Placental pericyte (primary cell): Measurements from ENCODE around the gene PLCD3. TPM values are rescaled to one million over a fixed set of nuclear protein-coding genes. Genes with fewer than 3 reads are reported as not detected.

ENCODE experiments used
- small RNA-seq: library from RNA; depleted of rRNA; stranded (forward); fragments of <200 nt; gene quantifications from one replicate; pipeline ENCODE3, GENCODE V24; 2012; ENCODE audit warnings: low replicate concordance
- total RNA-seq: library from RNA; depleted of rRNA; stranded (reverse); fragments of >200 nt; gene quantifications from 2 replicates; pipeline ENCODE4 v1.2.3, GENCODE V29; 2012

Gene PLCD3, protein sequence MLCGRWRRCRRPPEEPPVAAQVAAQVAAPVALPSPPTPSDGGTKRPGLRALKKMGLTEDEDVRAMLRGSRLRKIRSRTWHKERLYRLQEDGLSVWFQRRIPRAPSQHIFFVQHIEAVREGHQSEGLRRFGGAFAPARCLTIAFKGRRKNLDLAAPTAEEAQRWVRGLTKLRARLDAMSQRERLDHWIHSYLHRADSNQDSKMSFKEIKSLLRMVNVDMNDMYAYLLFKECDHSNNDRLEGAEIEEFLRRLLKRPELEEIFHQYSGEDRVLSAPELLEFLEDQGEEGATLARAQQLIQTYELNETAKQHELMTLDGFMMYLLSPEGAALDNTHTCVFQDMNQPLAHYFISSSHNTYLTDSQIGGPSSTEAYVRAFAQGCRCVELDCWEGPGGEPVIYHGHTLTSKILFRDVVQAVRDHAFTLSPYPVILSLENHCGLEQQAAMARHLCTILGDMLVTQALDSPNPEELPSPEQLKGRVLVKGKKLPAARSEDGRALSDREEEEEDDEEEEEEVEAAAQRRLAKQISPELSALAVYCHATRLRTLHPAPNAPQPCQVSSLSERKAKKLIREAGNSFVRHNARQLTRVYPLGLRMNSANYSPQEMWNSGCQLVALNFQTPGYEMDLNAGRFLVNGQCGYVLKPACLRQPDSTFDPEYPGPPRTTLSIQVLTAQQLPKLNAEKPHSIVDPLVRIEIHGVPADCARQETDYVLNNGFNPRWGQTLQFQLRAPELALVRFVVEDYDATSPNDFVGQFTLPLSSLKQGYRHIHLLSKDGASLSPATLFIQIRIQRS
- 47.0 and 114 TPM in 2 replicates for total RNA-seq

DNA sequence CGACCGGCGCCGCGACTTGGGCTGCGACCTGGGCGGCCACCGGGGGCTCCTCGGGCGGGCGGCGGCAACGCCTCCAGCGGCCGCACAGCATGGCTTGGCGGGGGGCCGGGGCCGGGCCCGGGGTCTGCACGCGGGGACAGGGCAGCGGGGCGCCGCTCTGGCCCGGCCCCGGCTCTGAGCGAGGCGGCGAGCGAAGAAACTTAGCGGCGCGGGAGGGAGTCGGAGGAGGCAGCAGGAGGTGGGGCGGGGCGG is at the start of gene PLCD3:
Gene PLCD3, minus strand, starts transcription at position 196 of the 252 bp plus-strand sequence. Its CDS starts 105 bp downstream, at position 91.

GRCh38 chr17:45161288-45162024 is 29.1 kb upstream of the PLCD3 start, which contains the start of gene HEXIM2:
Gene HEXIM2 (plus strand): TSS chr17:45161875. CDS start chr17:45162794, 919 bp downstream.

DNA sequence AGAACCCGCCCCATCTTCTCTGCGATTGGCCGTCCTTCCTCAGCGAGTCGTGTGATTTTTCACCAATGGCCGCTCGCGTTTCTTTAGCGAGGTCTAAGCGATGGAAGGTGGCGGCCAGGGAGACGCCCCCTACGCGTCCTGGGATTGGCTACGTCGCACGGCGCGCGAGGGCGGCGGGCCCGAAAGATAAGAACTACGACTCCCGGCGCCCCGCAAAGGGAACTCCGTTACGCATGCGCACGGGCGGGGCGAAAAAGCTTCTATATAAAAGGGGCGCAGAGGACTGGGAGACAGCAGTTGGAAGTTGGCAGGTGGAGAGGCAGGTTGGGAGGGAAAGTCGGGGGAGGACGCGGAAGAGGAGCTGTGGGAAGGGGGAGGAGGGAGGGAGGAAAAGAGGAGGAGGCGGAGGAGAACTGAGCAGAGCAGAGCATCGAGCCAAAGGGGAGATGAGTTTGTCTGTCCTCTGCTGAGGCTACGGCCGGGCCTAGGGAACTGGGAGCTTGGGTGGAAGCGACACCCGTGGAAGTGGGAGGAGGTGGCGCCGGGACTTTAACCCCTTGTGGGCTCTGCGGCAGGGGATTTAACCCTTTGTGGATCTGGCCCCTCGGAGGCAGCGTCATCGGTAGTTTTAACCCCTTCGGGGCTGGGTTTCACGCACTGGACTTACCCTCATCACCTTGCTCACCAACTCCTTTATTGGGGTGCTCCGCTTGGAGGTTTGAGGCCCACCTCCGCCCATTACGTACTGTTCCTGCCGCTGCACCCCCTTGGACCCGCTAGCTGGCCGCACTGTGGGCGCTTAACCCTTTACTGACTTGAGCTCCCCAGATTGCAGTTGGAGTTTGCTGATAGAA is 16.1 kb upstream of the PLCD3 start, which contains the start of gene HEXIM1:
Gene HEXIM1, plus strand, starts transcription at position 293 of the 854 bp plus-strand sequence. CDS start 716 bp downstream, outside the sequence.

DNA sequence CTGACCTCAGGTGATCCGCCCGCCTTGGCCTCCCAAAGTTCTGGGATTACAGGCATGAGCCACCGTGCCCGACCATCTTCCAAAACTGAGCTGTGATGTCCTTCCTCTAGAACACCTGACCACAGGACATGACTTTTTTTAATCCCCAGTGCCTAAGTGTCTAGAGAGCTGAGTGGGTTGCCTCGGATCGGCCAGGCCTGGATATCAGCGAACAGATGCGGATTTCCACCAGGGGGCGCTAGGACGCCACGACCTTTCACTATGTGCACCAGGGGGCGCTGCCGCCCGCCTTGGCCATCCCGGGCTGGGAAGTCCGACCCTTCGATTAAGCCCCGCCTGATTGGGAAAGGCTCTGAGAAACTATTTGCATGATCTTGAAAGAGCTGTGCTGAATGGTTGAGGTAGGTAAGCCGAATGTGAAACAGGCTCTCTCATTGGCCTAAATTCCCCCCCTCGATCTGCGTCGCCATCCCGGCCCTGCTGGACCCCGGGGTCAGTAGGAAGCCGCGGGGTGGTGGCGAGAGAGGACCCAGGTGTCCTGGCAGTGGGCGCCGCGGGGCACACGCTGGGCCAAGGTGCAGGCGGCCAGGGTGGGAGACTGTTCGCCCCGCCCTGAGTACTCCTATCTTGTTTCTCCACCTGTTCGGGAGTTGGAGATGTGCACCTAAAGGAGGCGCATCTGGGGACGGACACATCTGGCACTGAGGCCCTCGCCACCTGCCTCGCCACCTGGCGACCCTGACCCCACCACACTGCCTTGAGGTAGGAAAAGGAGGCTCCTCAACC is 3.1 kb upstream of the PLCD3 start, which contains the start of gene ACBD4:
Gene ACBD4, plus strand, starts transcription at position 496 of the 786 bp plus-strand sequence. CDS start 458 bp downstream, outside the sequence.

DNA sequence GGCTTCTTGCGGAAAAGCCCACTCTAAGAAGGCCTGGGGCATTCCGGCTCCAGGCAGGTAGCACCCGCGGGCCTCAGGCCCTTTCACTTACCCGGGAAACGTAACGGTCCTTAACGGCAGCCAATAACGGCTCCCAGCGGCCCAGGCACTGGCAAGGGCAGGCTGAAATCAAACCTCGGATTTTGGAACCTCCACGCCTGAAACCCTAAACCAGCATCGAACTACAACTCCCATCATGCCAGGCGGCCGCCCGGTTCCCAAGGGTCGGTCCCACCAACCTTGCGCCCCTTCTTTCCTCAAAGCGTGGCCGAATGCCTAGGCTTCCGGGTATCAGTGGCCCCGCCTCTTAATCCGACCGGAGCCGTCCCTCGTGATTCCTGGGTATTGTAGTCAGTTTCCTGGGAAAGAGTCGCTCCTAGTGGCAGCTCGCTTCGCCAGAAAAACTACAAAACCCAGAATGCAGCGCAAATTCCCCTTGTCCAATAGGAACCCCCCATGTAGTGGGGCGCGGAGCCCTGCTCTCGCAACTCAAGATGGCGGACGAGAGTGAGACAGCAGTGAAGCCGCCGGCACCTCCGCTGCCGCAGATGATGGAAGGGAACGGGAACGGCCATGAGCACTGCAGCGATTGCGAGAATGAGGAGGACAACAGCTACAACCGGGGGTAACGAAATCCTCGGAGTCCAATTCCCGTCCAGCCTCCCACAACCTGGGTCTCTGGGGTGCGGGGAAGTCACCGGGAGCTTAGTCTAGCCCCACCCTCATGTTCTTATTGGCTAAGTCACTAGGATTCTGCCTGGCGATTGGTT is 71.3 kb downstream of the PLCD3 start, which contains the start of gene NMT1:
Gene NMT1, plus strand, starts transcription at position 521 of the 809 bp plus-strand sequence. Its CDS starts 13 bp downstream, at position 534.

Small RNA genes lying within 50 kb of the gene (small RNA-seq; reads per million reads assigned to genes)
- gene MIR6784, result not detected
- gene RF00019, result not detected

Other genes starting within 250 kb of the PLCD3 start
- gene EFTUD2, start 233.1 kb downstream of the PLCD3 start, total RNA-seq, result 135 and 147 TPM in 2 replicates
- 0.57 and 1.1 TPM in 2 replicates for gene GFAP, start 217.0 kb downstream of the PLCD3 start, total RNA-seq
- gene KIF18B, start 184.7 kb downstream of the PLCD3 start, total RNA-seq, result 1.3 and 19.8 TPM in 2 replicates
- gene C1QL1, start 164.2 kb downstream of the PLCD3 start, total RNA-seq, result 0.29 TPM in 1 of 2 replicates, not detected in the other
- gene DCAKD, start 80.9 kb downstream of the PLCD3 start, total RNA-seq, result 43.8 and 60.7 TPM in 2 replicates
- gene NMT1, start 71.2 kb downstream of the PLCD3 start, total RNA-seq, result 96.7 and 154 TPM in 2 replicates
- gene ACBD4, start 3.2 kb upstream of the PLCD3 start, total RNA-seq, result 2.9 and 7.4 TPM in 2 replicates
- gene HEXIM1, start 16.0 kb upstream of the PLCD3 start, total RNA-seq, result 12.2 and 13.1 TPM in 2 replicates
- gene HEXIM2, start 29.4 kb upstream of the PLCD3 start, total RNA-seq, result 4.2 and 9.8 TPM in 2 replicates
- gene FMNL1, start 89.4 kb upstream of the PLCD3 start, total RNA-seq, result 15.6 and 45.3 TPM in 2 replicates
- not detected in 2 replicates for gene SPATA32, start 129.6 kb upstream of the PLCD3 start, total RNA-seq
- gene MAP3K14, start 184.5 kb upstream of the PLCD3 start, total RNA-seq, result 2.2 and 3.0 TPM in 2 replicates